ENCODE measurements around the gene BTG4. TPM values are rescaled to one million over a fixed set of nuclear protein-coding genes. Genes with fewer than 3 reads are reported as not detected.

The BTG4 gene
- total RNA-seq, 6 donors from 2014 or later = 0.24 to 4.1 (median 1.1) TPM; not detected in 3

GRCh38 chr11:111457731-111458368 lies 54.3 kb downstream of the BTG4 start:
- H3K27me3 ChIP-seq = no peaks in the 10 kb centered on the region
- TF ChIP-seq POLR2AphosphoS5 (IDR thresholded peaks at IDR 0.05) (no peak), EP300 (IDR thresholded peaks at IDR 0.05) (no peak), CTCF (IDR thresholded peaks at IDR 0.05) (no peak), POLR2A (IDR thresholded peaks at IDR 0.05) (no peak)
- H3K4me3 ChIP-seq = no peak overlapping the region
- no peaks in the 10 kb centered on the region for H3K36me3 ChIP-seq
- ATAC-seq (ENCODE audit: low FRiP score in 2 of 2) (no peak), DNase-seq (peak in 1 of 2 donors; percentile 14)
- no peaks in the 10 kb centered on the region for H3K4me1 ChIP-seq
- no peak overlapping the region for H3K27ac ChIP-seq
- H3K9me3 ChIP-seq = no peaks in the 10 kb centered on the region
- 82 to 91% methylated on average over 5 to 8 of the region's 9 CpGs for WGBS, 2 donors

- ATAC-seq (ENCODE audit: low FRiP score in 2 of 2) (no peak), DNase-seq (peak in 1 of 2 donors; percentile 45)
- H3K27ac ChIP-seq = no peak overlapping the region
- WGBS, 2 donors = 88 to 89% methylated on average over 5 to 6 of the region's 11 CpGs
- TF ChIP-seq POLR2AphosphoS5 (IDR thresholded peaks at IDR 0.05) (no peak), POLR2A (IDR thresholded peaks at IDR 0.05) (no peak), CTCF (IDR thresholded peaks at IDR 0.05) (no peak), EP300 (IDR thresholded peaks at IDR 0.05) (no peak)
- H3K9me3 ChIP-seq = no peaks in the 10 kb centered on the region
- no peaks in the 10 kb centered on the region for H3K4me1 ChIP-seq
- no peak overlapping the region for H3K4me3 ChIP-seq
- no peaks in the 10 kb centered on the region for H3K27me3 ChIP-seq
- no peaks in the 10 kb centered on the region for H3K36me3 ChIP-seq
Observed at GRCh38 chr11:111456859-111457730, 55.1 kb downstream of the BTG4 start.

- DNase-seq (peak in 1 of 2 donors; percentile 36), ATAC-seq (ENCODE audit: low FRiP score in 2 of 2) (no peak)
- Histone ChIP-seq H3K36me3 (no peaks in the 10 kb centered on the region), H3K27me3 (no peaks in the 10 kb centered on the region), H3K4me1 (no peaks in the 10 kb centered on the region), H3K27ac (no peak overlapping the region), H3K4me3 (no peak overlapping the region), H3K9me3 (no peaks in the 10 kb centered on the region)
- WGBS, 2 donors = 80 to 90% methylated on average over 10 to 16 of the region's 16 CpGs
- TF ChIP-seq POLR2AphosphoS5 (IDR thresholded peaks at IDR 0.05) (no peak), POLR2A (IDR thresholded peaks at IDR 0.05) (no peak), EP300 (IDR thresholded peaks at IDR 0.05) (no peak), CTCF (IDR thresholded peaks at IDR 0.05) (no peak)
Observed at GRCh38 chr11:111456086-111456858, 55.9 kb downstream of the BTG4 start.

- no peaks in the 10 kb centered on the region for H3K36me3 ChIP-seq
- no peak overlapping the region for H3K27ac ChIP-seq
- H3K27me3 ChIP-seq = no peaks in the 10 kb centered on the region
- DNase-seq (peak in 1 of 2 donors; percentile 52), ATAC-seq (ENCODE audit: low FRiP score in 2 of 2) (no peak)
- no peaks in the 10 kb centered on the region for H3K4me1 ChIP-seq
- 81 to 87% methylated on average over 14 to 20 of the region's 21 CpGs for WGBS, 2 donors
- no peak overlapping the region for H3K4me3 ChIP-seq
- TF ChIP-seq EP300 (IDR thresholded peaks at IDR 0.05) = no peak
- TF ChIP-seq POLR2AphosphoS5 (IDR thresholded peaks at IDR 0.05) = no peak
- TF ChIP-seq CTCF (IDR thresholded peaks at IDR 0.05) = no peak
- TF ChIP-seq POLR2A (IDR thresholded peaks at IDR 0.05) = no peak
- no peaks in the 10 kb centered on the region for H3K9me3 ChIP-seq
Observed at GRCh38 chr11:111455291-111456085, 56.7 kb downstream of the BTG4 start.

Measured in upper lobe of left lung (tissue), 6 donors.